Measurements from ENCODE around the gene GLIPR1.
"Not testable (repeated sequence)": the region's sequence is repeated elsewhere in the genome, so short reads cannot be mapped to it uniquely, and the experiment has no call there.

Gene GLIPR1

DNA sequence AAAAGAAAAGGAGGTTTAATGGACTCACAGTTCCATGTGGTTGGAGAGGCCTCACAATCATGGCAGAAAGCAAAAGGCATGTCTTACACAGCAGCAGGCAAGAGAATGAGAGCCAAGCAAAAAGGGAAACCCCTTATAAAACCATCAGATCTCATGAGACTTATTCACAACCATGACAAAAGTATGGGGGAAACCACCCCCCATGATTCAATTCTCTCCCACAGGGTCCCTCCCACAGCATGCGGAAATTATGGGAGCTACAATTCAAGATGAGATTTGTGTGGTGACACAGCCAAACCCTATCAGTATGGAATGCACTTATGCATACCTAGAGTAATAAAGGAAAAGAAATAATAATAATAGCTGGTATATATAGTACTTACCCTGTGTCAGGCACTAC is 4.5 kb upstream of the GLIPR1 start:
- no peak for DNase-seq

GRCh38 chr12:75477137-75477536 is 3.4 kb upstream of the GLIPR1 start:
- DNase-seq, result no peak

DNA sequence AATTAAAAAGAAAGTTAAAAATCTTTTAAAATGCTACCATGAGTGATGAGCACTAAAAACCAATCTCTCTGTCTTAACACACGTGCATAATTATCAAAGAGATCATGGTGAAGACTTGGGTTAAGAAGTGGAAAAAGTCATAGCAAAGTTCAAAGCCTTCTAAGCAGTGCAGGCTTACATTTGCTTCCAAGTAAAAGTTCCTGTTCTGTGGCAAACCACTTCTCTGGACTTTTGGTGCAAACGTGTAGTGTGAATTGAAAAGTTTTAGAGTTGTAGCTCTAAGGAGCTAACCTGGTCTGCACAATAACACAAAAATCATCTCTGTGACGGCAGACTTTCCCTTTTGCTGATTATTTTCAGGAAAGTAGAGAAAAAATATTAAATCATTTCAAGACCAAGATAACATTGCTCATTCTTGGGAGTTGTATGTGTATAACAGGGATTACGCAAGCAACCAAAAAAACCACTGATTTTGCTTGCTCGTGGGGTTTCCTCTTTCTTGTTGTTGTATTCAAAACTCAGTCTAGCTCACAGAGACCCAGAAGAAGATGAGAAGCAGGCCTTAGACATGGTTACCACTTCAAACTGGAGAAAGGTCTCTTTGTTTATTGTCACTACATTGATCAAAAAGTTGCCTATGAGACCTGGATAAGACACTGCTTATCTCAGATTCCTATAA is 2.3 kb upstream of the GLIPR1 start:
- DNase-seq, result no peak

DNA sequence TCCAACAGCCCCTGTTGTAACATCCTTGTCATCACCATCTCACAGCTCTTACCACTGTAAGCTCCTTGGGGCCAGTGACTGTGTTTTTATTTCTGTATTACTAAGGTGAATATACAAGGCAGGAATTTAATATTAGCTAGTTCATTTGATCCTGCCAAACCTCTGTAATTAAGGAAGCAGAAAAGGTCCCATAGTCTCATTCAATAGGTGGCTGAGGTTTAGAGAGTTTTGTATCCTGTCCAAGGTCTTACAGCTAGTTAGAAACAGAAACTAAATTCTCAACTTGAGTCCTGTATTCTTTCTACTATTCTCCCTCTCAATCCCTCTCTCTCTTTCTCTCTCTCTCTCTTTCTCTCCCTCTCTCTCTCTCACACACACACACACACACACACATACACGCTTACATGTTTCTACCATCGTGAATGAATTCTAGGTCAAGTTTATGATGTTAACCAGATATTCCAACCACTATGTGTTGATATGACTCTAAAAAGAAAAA is 543 bp upstream of the GLIPR1 start:
- DNase-seq, result no peak

DNA sequence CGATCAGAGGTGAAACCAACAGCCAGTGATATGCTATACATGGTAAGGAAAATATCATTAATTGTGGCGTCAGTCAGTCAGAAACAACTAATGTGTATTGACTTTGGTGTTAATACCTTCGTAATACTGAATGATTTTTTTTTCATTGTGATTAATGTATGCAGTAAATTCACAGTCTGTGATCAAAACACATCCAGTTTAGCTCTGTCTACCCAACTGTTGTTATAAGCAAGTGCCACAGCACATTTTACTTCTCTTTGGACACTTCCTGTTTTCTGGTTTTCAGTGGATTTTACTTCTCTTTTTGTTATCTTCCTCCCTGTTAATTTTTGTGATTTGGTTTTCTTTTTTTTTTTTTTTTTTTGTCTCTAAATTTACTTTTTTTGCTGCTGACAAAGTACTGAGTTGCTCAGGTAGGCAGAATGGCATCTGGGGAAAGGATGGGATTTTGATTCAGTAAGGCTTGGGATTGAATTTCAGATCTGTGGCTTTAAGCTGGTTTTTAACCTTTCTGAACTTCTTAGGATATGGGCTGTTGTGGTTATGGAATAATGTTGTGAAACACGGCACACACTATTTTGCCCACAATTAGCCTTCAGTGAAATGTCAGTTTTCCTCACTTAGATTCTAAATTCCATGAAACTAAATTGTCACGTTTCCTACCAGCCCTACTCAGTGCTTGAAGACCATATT is 604 bp downstream of the GLIPR1 start:
- DNase-seq, result no peak

- DNase-seq, result no peak
Observed at GRCh38 chr12:75481774-75482173, 1.2 kb downstream of the GLIPR1 start.

DNA sequence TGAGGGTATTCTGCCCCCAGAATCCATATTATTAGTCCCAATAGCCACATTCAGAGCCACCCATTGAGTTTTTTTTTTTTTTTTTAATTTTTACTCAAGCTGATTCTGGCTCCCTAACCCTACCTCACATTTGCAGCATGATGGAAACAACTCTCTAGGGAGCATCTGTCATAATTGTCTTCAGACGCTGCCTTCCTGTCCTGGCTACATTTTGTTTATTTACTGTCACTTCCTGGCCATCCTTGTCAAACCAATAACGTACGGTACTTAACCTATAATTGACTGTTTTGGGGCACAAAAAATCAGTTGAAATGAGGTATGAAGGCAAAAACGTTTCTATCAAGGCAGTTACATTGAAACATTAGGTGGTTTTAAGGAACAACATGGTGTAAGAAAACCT is 2.1 kb downstream of the GLIPR1 start:
- no peak for DNase-seq

- DNase-seq, result no peak
Observed at GRCh38 chr12:75483431-75483830, 2.9 kb downstream of the GLIPR1 start.

- not testable (repeated sequence) for DNase-seq
Observed at GRCh38 chr12:75484450-75484849, 3.9 kb downstream of the GLIPR1 start.

DNA sequence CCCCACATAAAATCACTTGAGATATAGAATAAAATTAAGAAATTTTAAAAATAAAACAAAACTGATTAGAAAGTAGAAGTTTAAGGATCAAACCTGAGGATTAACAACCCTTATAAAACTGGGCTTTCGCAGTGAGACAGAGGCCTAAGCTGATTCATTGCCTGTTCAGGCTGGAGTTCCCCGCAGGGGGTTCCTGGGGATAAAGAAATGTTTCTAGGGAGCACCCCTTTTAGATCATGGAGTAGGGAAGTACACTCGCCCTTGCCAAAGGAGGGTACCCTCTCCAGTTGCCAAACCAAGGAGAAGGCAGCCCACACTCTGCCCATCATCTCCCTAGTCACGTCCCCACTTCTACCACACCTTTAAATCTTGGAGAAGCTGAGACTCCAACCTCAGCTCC is 6.8 kb downstream of the GLIPR1 start:
- no peak for DNase-seq

DNA sequence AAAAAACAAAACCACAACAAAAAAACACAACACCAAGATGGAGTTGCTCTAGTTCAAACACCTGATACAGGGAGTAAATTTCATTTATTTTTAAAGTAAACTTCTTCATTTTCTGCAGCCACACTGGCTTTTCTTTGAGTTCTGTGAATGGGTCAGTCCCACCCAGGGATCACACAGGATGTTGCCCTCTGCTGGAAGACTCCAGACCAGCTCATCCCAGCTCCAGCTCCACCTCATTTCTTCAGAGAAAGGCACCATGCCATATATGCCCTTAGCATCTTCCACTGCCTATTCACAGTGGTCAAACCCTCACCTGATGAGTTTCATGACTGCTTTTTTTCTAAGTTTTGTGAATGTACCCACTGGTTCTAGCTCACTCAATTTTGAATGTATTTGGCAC is 8.0 kb downstream of the GLIPR1 start:
- DNase-seq, result no peak

DNA sequence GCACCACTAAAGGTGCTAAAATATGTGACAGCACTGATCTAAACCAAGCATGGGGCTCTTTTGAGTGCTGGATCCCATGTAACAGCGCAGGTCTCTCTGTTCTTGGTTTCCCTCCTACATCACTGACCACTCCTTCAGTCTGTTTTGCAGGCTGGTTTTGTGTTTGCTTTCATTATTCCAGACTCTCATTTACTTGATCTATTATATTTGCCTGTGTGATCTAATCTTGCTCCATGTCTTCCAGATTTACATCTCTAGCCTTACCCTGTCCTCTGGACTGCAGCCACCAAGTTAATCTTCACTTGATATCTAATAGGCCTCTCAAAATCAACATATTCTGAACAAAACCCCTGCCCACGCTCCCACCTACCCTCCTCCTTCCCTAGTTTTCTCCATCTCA is 8.6 kb downstream of the GLIPR1 start:
- DNase-seq, result no peak

- no peak for DNase-seq
Observed at GRCh38 chr12:75489613-75490210, 9.2 kb downstream of the GLIPR1 start.

DNA sequence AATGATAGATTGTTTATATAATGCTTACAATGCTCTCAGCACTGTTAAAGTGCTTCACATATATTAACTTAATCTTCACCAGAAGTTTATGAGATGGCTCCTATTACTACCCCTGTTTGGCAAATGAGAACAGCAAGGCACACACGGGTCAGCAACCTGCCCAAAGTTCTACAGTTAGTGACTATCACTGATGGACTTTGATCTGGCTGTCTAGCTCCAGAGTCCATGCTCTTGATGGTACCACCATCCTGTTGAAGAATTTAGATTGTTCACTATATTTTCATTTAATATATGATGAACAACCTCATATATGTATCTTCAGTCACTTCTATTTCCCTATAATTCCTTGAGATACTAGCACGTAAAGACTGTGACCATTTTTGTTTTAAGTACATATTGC is 10.6 kb downstream of the GLIPR1 start:
- DNase-seq, result no peak

DNA sequence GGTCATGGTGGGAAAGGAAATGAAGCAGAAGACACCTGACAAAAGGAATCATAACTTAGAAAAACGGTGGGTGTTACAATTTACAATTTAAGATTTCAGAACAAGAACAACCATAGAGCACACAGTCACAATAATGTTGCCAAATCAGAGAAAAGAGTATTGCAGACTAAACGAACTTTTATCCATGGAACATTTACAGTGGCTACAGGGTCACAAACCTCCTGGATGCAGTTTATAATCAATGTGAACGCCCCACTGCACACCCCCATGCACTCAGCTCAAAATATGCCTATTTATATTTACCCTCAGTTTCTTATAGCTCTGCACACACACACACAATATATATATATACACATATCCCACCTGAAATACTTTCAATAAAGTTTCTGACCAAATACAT is 22.9 kb downstream of the GLIPR1 start:
- DNase-seq, result no peak

- no peak for DNase-seq
Observed at GRCh38 chr12:75503866-75504265, 23.3 kb downstream of the GLIPR1 start.

DNA sequence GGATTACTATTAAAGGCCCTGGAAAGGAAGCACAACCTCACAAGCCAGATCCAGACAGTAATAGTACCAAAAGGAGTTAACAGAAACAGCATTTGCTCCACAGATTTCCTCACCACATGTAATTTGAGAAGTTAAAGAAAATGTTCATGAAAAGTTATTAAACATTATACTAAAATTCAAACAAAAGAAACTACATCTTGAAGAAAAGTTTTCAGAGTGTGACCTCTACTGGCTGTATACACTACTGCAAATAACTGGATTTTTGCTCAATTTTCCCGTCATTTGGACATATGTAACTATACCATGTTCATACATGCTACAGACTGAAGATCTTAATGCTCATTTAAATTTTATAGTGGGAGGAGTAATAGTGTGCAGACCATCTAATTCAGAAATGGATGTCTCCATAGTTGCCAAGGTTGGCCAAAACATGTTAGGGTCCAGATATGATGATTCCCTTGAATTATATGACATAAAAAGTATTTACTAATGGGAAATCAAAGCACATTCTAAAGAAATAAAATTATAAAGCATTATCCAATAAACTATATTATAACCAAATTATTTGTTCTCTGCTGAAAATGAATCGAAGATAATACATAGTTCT is 25.3 kb downstream of the GLIPR1 start:
- DNase-seq, result no peak

DNA sequence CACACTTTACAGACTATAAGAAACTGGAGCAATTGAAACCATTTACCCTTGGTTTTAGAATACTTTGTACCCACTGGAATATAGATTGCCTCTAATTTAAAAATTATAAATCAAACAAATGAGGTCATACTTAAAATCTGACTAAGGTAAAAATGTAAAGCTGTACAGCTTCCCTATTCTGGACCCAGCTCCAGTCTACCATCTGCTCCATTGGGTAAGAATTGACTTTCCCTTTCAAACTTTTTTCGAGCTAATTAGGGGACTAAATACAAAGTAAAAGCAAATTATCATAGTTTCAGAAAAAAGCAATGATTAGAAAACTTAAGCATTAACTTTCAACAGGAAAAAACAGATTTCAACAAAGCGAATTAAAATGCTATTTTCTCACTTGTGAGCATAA is 26.5 kb downstream of the GLIPR1 start:
- DNase-seq, result no peak

DNA sequence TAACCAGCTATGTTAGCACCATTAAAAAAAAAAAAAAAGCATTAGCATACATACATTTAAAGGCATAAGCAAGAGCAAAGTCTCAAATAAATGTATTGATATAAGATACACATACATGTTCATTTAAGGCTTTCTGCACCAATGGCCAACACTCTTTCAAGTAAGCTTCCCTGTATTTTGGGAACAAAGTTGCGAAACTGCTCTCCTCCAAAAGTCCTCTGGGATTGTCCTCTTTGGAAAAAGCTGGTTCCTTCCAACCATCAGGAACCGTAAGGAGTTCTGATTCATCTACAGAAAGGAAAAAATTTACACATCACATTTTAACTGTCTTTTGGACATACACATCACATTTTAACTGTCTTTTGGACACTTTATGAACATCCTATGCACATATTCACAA is 27.6 kb downstream of the GLIPR1 start:
- DNase-seq, result no peak

DNA sequence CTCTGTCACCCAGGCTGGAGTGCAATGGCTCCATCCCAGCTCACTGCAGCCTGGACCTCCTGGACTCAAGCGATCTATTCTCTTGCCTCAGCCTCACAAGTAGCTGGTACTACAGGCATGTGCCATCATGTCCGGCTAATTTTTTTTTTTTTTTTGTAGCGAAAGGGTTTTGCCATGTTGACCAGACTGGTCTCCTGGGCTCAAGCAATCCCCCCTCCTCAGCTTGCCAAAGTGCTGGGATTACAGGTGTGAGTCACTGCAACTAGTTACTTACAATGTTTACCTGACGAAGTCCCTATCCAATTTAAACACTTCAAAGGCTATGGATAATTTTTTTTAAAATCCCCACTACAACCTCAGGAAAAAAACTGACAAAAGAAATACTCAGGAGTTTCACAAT is 29.1 kb downstream of the GLIPR1 start:
- DNase-seq, result no peak

GRCh38 chr12:75511116-75512048 is 30.8 kb downstream of the GLIPR1 start, which contains the start of gene KRR1:
TSS of gene KRR1 (minus strand) at chr12:75511609. CDS start at chr12:75511597, 12 bp downstream.
- DNase-seq, result peak; percentile 92

DNA sequence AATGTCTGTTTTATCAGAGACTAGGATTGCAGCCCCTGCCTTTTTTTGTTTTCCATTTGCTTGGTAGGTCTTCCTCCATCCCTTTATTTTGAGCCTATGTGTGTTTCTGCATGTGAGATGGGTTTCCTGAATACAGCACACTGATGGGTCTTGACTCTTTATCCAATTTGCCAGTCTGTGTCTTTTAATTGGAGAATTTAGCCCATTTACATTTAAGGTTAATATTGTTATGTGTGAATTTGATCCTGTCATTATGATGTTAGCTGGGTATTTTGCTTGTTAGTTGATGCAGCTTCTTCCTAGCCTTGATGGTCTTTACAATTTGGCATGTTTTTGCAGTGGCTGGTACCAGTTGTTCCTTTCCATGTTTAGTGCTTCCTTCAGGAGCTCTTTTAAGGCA is 40.7 kb downstream of the GLIPR1 start:
- DNase-seq, result not testable (repeated sequence)

- DNase-seq, result not testable (repeated sequence)
Observed at GRCh38 chr12:75522124-75522523, 41.6 kb downstream of the GLIPR1 start.

All from right forelimb (tissue), 1 donor.